Endothelial cell of umbilical vein (primary cell): ENCODE measurements around the gene ZC3HAV1L. TPM values are rescaled to one million over a fixed set of nuclear protein-coding genes. Genes with fewer than 3 reads are reported as not detected.

Experiments
- BruUV-seq: library from RNA; stranded (reverse); fragments of 400-500 nt; replicated peaks from 2 replicates; lab custom pipeline; 2021; lab: Mats Ljungman, UMichigan
- CTCF ChIA-PET: fragments of 300-600, 350-600 bp; sonication (Branson Sonifier 250); formaldehyde crosslinking; loops from one replicate; lab custom pipeline; 2021; ENCODE audit warnings: antibody characterized with exemption, inconsistent platforms; lab: Charles Lee
- POLR2A ChIA-PET: fragments of 300-600, 350-600 bp; sonication (Branson Sonifier 250); formaldehyde crosslinking; loops from one replicate; lab custom pipeline; 2021; ENCODE audit warnings: antibody characterized with exemption, inconsistent platforms; lab: Charles Lee
- DNase-seq: peaks from one replicate; pipeline ENCODE4 v3.0.0-alpha.2; 2011; ENCODE audit warnings: low read depth, low spot score
- FAIRE-seq: peaks from 2 replicates; lab custom pipeline; 2011; peaks lifted over from hg19 to GRCh38; lab: Jason Lieb, UNC
- H2AFZ ChIP-seq: 2 replicates; pipeline ENCODE4 v1.6.0; 2012; ENCODE audit warnings: low read depth, low read length, control low read depth, inconsistent platforms
- H3K27ac ChIP-seq: 2 replicates; pipeline ENCODE4 v1.5.1; 2011; ENCODE audit warnings: low read depth, mild to moderate bottlenecking, control low read depth, low read length, moderate library complexity; ENCODE audit not compliant: insufficient read depth
- H3K27me3 ChIP-seq, 2 experiments: 2 replicates each; pipeline versions ENCODE4 v1.6.0 to v1.6.1; 2011; ENCODE audit warnings: low read length in 2 of 2, mixed read lengths in 1 of 2; ENCODE audit not compliant: control insufficient read depth in 2 of 2, insufficient read depth in 2 of 2
- H3K36me3 ChIP-seq, 2 experiments: 2 replicates in 1 of 2; 3 replicates in 1 of 2; pipeline ENCODE4 v1.5.1; 2011; ENCODE audit warnings: low read length in 2 of 2, mild to moderate bottlenecking in 1 of 2, moderate library complexity in 1 of 2; ENCODE audit not compliant: control insufficient read depth in 2 of 2, insufficient read depth in 2 of 2; ENCODE audit errors: extremely low read depth in 1 of 2
- H3K4me1 ChIP-seq: 3 replicates; pipeline ENCODE4 v1.5.1; 2011; ENCODE audit warnings: mild to moderate bottlenecking, low read length; ENCODE audit not compliant: control insufficient read depth, insufficient read depth; ENCODE audit errors: extremely low read depth
- H3K4me2 ChIP-seq: 2 replicates; pipeline ENCODE4 v1.6.1; 2011; ENCODE audit warnings: low read length, control low read depth, mixed read lengths; ENCODE audit not compliant: insufficient read depth
- H3K4me3 ChIP-seq, 3 experiments: fragments of 200-600 bp in 1 of 3; sonication (generic), shearing (Covaris generic) in 1 of 3; replicated peaks in 1 of 3; 2 replicates each; pipeline ENCODE4 v1.5.1; 2011 to 2016; ENCODE audit warnings: control low read depth in 3 of 3, low read length in 3 of 3, mild to moderate bottlenecking in 2 of 3, inconsistent platforms in 1 of 3, low read depth in 1 of 3, moderate library complexity in 1 of 3; ENCODE audit not compliant: insufficient read depth in 1 of 3
- H3K79me2 ChIP-seq: 2 replicates; pipeline ENCODE4 v1.6.0; 2012; ENCODE audit warnings: low read length, inconsistent platforms; ENCODE audit not compliant: control insufficient read depth, insufficient read depth
- H3K9ac ChIP-seq: replicated peaks from 2 replicates; pipeline ENCODE3; 2011; ENCODE audit warnings: low read length, control low read depth; ENCODE audit not compliant: insufficient read depth; ENCODE audit errors: extremely low read depth
- H3K9me1 ChIP-seq: replicated peaks from 3 replicates; pipeline ENCODE4 v1.6.0; 2011; ENCODE audit warnings: mild to moderate bottlenecking, low read length; ENCODE audit not compliant: control insufficient read depth, insufficient read depth; ENCODE audit errors: extremely low read depth
- H3K9me3 ChIP-seq: replicated peaks from 2 replicates; pipeline ENCODE4 v1.5.1; 2012; ENCODE audit warnings: low read length, inconsistent platforms; ENCODE audit not compliant: control insufficient read depth, insufficient read depth
- H4K20me1 ChIP-seq: replicated peaks from 2 replicates; pipeline ENCODE3; 2011; ENCODE audit warnings: mild to moderate bottlenecking, low read length; ENCODE audit not compliant: control insufficient read depth, insufficient read depth; ENCODE audit errors: extremely low read depth
- CTCF ChIP-seq, 2 donors: IDR thresholded peaks; 1 replicate in 1 of 2; 2 replicates in 1 of 2; pipeline ENCODE4 v1.5.1; 2011; ENCODE audit warnings: low read length in 2 of 2, mild to moderate bottlenecking in 2 of 2, moderate library complexity in 2 of 2, control low read depth in 1 of 2, inconsistent platforms in 1 of 2, low read depth in 1 of 2; ENCODE audit not compliant: insufficient read depth in 1 of 2; ENCODE audit errors: extremely low read depth in 1 of 2
- EZH2 ChIP-seq: IDR thresholded peaks from 2 replicates; pipeline ENCODE4 v1.6.1; 2012; ENCODE audit warnings: borderline replicate concordance, low read depth, mild to moderate bottlenecking, moderate library complexity, low read length, inconsistent platforms; ENCODE audit not compliant: severe bottlenecking
- FOS ChIP-seq: IDR thresholded peaks from 2 replicates; pipeline ENCODE4 v1.6.1; 2011; ENCODE audit warnings: mild to moderate bottlenecking, low read length, moderate library complexity, borderline replicate concordance; ENCODE audit not compliant: insufficient read depth
- GATA2 ChIP-seq: IDR thresholded peaks from 2 replicates; pipeline ENCODE4 v1.7.0; 2011; ENCODE audit warnings: low read depth, mild to moderate bottlenecking, moderate library complexity, mixed read lengths, low read length; ENCODE audit not compliant: insufficient read length, insufficient read depth
- JUN ChIP-seq: IDR thresholded peaks from 2 replicates; pipeline ENCODE4 v1.6.1; 2011; ENCODE audit warnings: borderline replicate concordance, low read depth; ENCODE audit not compliant: insufficient read length, insufficient read depth
- MYC ChIP-seq: IDR thresholded peaks from one replicate; pipeline ENCODE4 v1.6.1; 2011; ENCODE audit warnings: mild to moderate bottlenecking, low read depth, low read length
- POLR2A ChIP-seq: IDR thresholded peaks from 2 replicates; pipeline ENCODE4 v1.6.1; 2012; ENCODE audit warnings: low read depth, mild to moderate bottlenecking, control low read depth, low read length
- POLR2AphosphoS5 ChIP-seq: IDR thresholded peaks from 2 replicates; pipeline ENCODE4 v1.6.1; 2012; ENCODE audit warnings: low read depth, mild to moderate bottlenecking, control low read depth, low read length, moderate library complexity; ENCODE audit not compliant: insufficient read depth
- dilution Hi-C: fragments of 300-500 bp; cut with MboI; formaldehyde crosslinking; loops from one replicate; pipeline ENCODE4 v1.15.0; 2019; ENCODE audit warnings: low sequenced_read_pairs; ENCODE audit not compliant: extremely low pct_ligation_motif_present
- intact Hi-C: fragments of 100-400 bp; cut with micrococcal nuclease; formaldehyde crosslinking; loops from one replicate; pipeline ENCODE4 v1.10.0; 2022
- polyA plus RNA-seq, 4 experiments: library from polyadenylated mRNA; depleted of rRNA in 3 of 4; stranded (reverse) in 3 of 4; unstranded in 1 of 4; fragments of >200 nt; gene quantifications; 2 replicates each; pipeline versions ENCODE4 v1.2.1 to v1.2.3, GENCODE V29; 2011 to 2012; ENCODE audit warnings: missing spikeins in 1 of 4
- total RNA-seq: library from RNA; stranded (reverse); gene quantifications from 2 replicates; pipeline ENCODE4 v1.2.3, GENCODE V29; 2021
- TF ChIP-seq, protein P1 (sequence below): IDR thresholded peaks from 2 replicates; pipeline ENCODE4 v1.6.1; 2011; ENCODE audit not compliant: insufficient read depth, insufficient read length

The ZC3HAV1L gene
- total and polyA plus RNA-seq, 2 donors (not counting 3 experiments of a cell fraction or from before 2014, with no cell fraction given): 15.9 to 25.7 TPM

- peaks cover 8 to 10% of the 10 kb centered on the region in 2 experiments for H3K36me3 ChIP-seq
- H3K9me1 ChIP-seq: no peaks in the 10 kb centered on the region
- H2AFZ ChIP-seq: no peak overlapping the region
- H4K20me1 ChIP-seq: no peaks in the 10 kb centered on the region
- POLR2A ChIA-PET: no interaction called here
- H3K9ac ChIP-seq: no peak overlapping the region
- H3K4me2 ChIP-seq: no peak overlapping the region
- dilution Hi-C loops (no loop called here), intact Hi-C loops (no loop called here)
- no peak overlapping the region for H3K27ac ChIP-seq
- TF ChIP-seq POLR2AphosphoS5 (no peak), JUN (no peak), CTCF (IDR thresholded peaks at IDR 0.05; ENCODE audit: extremely low read depth in 1 of 2, insufficient read depth in 1 of 2, low read depth in 1 of 2, low read length in 2 of 2) (no peak), MYC (no peak), POLR2A (no peak), FOS (no peak), GATA2 (no peak), EZH2 (no peak)
- TF ChIP-seq, protein P1, sequence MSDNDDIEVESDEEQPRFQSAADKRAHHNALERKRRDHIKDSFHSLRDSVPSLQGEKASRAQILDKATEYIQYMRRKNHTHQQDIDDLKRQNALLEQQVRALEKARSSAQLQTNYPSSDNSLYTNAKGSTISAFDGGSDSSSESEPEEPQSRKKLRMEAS: no peak
- no peak for DNase-seq
- no peak overlapping the region for H3K4me3 ChIP-seq
- FAIRE-seq: no peak
- CTCF ChIA-PET: interaction anchor here (1.0 kb wide), 1 partner anchor 26 kb away, joined by 3 read pairs; no protein-coding TSS in a partner anchor
- no peaks in the 10 kb centered on the region for H3K27me3 ChIP-seq
- H3K4me1 ChIP-seq: peaks cover 7% of the 10 kb centered on the region
- no peaks in the 10 kb centered on the region for H3K9me3 ChIP-seq
- no peaks in the 10 kb centered on the region for H3K79me2 ChIP-seq
- BruUV-seq: no TSS peak
Measured at GRCh38 chr7:139049111-139049510, 13.3 kb upstream of the ZC3HAV1L start.
